OCI-LY3 (cell line): ENCODE data around the gene C7orf33.

Source experiments
- CTCF ChIP-seq: fragments of 200-600, 300-600 bp; sonication (generic); IDR thresholded peaks from 2 replicates; pipeline ENCODE4 v1.5.1; 2014; ENCODE audit warnings: antibody characterized with exemption, low read length, low read depth
- EZH2phosphoT487 ChIP-seq: fragments of 200-600 bp; shearing (Covaris generic); IDR thresholded peaks from 2 replicates; pipeline ENCODE4 v1.6.1; 2018; ENCODE audit warnings: antibody characterized with exemption, mixed run types, low read depth

- TF ChIP-seq CTCF: no peak
- no peak for TF ChIP-seq EZH2phosphoT487
These were observed 18.5 kb upstream of the C7orf33 start for GRCh38 chr7:148572067-148572522.
